Activated CD4-positive, alpha-beta T cell treated with anti-CD3 and anti-CD28 coated beads for 48 hours (primary cell): Measurements from ENCODE around the gene ATP1B2.
"Not testable (repeated sequence)": the region's sequence is repeated elsewhere in the genome, so short reads cannot be mapped to it uniquely, and the experiment has no call there.

Experiments
- DNase-seq: peaks from one replicate; pipeline ENCODE4 v3.0.0-alpha.2; 2020

ATP1B2 gene, protein sequence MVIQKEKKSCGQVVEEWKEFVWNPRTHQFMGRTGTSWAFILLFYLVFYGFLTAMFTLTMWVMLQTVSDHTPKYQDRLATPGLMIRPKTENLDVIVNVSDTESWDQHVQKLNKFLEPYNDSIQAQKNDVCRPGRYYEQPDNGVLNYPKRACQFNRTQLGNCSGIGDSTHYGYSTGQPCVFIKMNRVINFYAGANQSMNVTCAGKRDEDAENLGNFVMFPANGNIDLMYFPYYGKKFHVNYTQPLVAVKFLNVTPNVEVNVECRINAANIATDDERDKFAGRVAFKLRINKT

DNA sequence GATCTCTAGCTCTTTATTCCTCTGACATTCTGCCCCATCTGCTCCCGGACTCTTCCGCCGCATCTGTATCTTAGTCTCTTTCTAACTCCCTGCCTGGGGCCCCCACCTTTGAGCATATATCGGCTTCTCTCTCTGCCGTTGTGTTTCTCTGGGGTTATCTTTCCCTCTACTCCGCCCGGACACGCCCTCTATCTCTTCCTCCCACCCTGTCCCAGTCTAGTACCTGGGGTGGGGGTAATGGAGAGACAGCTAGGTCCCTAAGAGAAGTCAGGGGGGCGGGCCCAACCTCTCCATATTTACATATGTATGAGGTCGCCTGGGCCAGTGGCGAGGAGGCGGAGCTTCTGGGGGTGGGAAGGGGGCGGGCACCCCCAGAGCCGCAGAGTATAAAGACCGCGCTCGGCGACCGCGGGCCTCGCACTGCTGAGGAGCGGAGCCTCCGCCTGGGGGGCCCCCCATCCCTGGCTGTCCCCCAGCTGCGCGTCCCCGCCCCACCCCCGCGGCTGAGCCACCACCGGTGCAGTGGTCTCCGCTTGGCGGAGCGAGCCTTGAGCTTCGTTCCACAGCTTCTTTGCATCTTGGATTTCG lies at the start of gene ATP1B2:
ATP1B2 (plus strand) TSS at position 418 of the 588 bp plus-strand sequence. CDS start 593 bp downstream, outside the sequence.
- peak; percentile 76 for DNase-seq

DNA sequence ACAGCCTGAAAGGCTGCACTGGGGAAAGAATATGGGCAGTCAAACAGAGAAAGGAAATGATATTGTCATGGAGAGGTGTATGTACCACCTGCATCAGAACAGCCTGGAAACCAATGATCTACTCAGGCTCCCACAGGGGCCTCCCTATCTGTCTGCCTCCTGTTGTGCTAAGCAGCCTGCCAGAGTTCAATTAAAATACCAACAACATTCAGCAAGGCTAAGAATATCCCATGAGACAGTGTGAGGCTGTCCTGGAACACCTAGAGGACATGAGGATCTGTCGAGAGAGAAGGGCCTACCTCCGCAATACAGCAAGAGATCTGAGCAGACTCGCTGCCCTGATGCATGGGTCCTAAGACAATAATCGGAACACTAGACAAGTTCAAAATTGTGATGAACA lies 44.4 kb upstream of the ATP1B2 start:
- no peak for DNase-seq

DNA sequence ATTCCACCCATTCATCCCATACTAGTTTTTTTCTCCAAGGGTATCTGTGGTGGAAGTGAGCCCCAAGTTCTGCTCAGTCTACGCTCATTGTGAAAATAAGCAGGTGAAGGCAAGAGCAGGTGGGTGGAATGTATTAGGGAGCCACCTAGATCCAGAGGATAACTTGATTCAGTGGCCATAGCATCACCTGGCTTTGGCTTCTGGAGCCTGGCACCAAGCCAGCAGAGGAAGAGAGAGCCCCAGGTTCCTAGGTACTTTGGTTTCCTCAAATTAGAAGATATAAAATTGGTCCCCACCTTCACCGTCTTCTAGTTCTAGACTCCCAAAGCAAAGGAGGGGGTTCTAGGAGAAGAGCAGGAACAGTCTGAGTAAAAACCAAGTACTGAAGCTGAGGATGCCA lies 40.1 kb upstream of the ATP1B2 start:
- no peak for DNase-seq

DNA sequence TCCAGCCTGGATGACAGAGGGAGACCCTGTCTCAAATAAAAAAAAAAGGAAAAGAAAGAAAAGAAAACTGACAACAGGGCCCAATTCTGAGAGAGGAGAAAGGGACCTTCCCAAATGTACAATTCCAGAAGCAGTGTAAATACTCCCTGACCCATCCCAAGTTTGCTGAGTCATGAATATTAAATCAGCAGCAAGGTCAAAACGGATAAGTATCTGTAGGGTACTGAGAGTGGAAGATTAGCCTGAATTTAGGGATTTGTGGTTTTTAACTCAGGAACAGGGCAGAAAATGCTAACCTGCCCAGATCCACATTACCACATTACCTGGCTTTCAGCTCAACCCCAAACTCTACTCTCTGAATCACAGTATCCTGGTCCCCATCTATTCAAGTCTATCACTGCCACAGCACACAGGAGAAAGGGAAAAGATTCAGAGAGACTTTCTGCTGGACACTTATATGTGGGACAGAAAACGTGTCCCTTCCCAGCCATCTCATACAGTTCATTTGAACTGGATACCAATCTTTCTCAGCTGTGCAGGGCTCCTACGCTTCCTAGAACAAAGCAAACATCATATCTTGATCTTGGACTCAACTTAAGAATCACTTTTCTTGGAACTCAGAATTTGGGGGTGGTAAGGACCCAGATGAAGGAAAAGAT lies 39.0 kb upstream of the ATP1B2 start:
- DNase-seq: no peak

DNA sequence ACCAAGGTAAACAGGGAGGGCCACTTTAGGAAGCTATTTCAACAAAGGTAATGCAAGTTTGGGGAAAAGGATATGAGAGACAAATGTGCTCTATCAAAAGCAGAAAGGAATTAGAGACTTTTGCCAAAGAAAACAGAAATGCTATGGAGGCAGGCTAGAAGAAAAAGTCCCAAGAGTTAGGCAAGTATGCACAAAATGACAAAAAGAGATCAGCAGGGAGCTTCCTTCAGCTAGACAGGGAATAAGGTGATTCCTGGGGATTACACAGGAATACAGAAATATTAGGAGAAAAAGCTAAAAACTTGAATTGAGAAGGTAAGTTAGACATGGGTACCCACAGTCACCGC lies 38.5 kb upstream of the ATP1B2 start:
- DNase-seq: no peak

DNA sequence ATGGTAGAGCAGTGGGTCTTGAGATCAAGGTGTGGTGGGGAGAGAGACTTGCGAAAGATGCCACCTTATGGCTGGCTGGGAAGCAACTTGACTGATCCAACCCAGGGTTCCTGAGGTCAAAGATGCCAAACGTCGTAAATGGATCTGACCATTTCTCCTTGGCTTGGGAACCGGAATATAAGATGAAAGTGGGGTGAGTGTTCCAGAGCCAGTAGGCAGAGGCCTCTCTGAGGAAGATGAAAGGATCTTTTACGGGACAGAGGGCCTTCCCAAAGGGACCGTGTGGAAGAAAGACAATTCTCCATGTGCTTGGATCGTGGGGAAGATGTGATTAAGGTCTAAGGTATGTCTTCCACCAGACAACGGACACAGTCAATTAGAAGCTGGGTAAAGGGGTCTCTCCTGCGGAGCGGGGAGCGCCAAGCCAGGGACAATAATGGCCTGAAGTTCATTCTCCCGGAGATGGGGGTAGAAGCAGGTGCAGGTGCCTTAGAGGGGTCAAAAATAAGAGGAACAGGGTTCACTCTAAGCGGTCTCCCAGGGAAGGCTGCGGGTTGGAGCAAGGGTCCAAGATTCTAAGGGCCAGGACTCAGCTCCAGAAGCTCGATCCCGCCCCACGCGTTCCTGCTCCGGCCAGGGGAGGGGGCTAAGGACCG lies 36.8 kb upstream of the ATP1B2 start:
- DNase-seq: no peak

DNA sequence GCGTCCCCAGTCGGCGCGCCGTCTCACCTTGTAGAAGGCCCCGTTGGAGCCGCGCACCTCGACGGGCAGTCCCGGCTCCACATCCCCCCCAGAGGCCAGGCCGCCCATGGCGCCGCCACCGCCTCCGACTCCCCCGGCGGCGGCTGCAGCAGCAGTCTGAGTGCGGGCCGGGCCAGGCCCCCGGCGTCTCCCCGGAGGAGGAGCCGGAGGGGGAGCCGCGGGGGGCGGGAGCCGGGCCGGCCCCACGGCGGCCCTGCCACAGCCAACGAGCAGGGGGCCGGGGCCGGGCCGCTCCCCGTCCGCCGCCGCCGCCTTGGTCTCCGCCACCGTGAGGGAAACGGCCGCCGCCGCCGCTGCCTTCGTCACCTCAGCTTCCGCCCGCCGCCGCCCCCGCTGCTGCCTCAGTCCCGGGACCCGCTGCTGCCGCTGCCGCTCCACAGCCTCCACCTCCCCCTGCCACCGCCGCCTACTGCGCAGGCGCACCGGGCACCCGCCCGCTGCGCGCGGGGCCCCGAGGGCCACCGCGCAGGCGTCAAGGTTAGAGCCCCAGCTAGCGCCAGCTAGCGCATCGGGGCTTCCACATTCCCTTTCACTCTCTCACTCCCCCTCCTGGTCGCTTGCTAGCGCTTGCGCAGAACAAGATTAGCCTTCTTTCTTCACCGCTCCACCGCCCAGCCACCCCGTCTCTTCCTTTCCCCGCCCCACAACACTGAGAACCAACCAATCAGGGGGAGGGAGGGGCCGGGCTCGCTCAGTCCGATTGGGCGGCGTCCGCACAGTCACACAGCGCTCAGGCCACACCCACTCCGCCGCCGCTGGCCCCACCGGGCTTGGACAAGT lies 36.1 kb upstream of the ATP1B2 start, which contains the start of gene FXR2:
FXR2 (minus strand) TSS at position 473 of the 840 bp plus-strand sequence; CDS start at position 108, 365 bp downstream.
- peak; percentile 100 for DNase-seq

DNA sequence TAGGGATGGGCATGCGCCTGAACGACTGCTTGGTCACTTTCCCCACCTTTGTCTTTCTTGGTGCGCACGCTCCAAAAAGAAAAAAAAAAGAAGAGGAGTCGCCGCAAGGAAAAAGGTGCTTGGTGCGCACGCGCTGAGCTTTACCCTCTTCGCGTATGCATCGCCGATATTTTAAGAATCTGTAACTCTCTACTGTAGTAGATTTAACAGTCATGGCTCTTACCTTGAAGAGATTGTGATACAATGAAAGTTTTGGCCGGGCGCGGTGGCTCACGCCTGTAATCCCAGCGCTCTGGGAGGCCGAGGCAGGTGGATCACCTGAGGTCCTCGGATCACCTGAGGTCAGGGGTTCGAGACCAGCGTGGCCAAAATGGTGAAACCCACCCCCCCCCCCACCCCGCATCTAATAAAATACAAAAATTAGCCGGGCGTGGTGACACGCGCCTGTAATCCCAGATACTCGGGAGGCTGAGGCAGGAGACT lies 35.4 kb upstream of the ATP1B2 start:
- no peak for DNase-seq

DNA sequence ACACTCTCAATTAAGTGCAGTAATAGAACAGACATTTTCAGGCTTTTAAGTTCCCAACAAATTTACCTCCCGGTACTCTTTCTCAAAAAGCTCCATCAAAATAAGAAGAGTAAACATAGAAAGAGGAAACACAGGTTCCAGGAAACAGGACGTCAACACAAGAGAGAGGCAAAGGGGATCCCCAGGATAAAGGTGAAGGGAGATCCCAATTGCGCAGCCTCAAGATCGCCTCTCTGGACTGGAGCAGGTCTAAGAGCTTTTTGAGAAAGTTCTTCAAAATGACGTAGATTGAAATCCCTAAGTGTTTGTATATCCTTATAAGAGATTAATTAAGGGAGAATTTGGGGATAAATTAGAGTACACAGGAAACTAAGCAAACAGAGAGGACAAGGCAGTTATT lies 32.1 kb upstream of the ATP1B2 start:
- DNase-seq: no peak

DNA sequence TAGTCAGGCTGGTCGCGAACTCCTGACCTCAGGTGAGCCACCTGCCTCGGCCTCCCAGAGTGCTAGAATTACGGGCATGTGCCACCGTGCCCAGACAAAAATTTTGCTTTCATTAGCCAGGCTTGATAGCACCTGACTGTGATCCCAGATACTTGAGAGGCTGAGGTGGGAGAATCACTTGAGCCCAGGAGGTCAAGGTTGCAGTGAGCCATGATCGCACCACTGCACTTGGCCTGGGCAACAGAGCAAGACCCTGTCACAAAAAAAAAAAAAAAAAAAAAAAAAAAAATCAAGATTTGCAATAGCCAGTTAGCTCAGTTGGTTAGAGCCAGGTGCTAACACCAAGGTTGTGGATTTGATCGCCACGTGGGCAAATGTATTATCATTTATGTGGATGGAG lies 29.9 kb upstream of the ATP1B2 start:
- DNase-seq: no peak

DNA sequence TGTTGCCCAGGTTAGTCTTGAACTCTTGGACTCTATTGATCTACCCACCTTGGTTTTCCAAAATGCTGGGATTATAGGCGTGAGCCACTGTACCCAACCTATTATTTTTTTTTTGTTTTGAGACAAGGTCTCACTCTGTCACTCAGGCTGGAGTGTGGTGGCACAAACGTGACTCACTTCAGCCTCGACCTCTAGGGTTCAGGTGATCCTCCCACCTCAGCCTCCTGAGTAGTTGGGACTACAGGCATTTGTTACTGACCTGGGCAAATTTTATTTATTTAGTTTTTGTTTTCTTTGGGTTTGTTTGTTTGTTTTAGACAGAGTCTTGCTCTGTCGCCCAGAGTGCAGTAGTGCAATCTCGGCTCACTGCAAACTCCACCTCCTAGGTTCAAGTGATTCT lies 27.1 kb upstream of the ATP1B2 start:
- no peak for DNase-seq

DNA sequence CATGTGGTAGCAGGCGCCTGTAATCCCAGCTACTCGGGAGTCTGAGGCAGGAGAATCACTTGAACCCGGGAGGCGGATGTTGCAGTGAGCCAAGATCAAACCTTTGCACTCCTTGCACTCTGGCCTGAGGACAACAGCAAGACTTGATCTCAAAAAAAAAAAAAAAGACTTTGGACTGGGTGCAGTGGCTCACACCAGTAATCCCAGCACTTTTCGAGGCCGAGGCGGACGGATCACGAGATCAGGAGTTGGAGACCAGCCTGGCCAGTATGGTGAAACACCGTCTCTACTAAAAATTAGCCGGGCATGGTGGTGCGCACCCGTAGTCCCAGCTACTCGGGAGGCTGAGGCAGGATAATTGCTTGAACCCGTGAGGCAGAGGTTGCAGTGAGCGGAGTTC lies 25.0 kb upstream of the ATP1B2 start:
- not testable (repeated sequence) for DNase-seq

DNA sequence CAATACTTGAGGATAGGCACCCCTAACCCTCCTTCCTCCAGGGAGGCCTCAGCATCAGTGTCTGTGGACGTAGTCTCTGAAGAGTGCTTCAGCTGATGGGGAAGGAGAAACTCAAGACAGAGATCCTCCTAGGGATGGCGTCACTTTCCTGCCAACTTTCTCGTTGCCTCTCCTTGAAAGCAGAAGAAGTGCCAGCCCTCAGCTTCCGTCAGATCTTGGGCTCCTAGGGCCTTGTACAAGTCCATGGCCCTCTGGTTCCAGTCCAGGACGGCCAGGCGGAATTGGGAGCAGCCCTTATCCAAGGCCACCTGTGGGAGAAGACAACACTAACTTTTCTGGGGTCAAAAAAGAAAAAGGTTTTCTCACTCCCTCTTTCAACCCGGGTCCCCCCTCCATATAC lies 24.4 kb upstream of the ATP1B2 start:
- DNase-seq: no peak

DNA sequence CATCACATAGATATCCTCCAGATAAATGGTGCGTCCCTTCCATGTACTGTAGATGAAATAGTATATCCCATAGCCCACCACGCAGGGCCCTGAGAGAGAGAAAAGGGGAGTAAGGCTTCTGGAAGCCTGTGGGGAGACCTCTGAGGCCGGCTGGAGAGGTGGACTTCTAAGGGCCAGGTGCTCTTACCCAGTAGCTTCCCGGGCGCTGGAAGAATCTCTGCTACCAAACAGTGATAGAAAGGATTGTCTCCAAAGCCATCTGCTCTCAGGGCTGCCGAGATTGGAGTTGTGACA lies 23.8 kb upstream of the ATP1B2 start:
- DNase-seq: no peak

DNA sequence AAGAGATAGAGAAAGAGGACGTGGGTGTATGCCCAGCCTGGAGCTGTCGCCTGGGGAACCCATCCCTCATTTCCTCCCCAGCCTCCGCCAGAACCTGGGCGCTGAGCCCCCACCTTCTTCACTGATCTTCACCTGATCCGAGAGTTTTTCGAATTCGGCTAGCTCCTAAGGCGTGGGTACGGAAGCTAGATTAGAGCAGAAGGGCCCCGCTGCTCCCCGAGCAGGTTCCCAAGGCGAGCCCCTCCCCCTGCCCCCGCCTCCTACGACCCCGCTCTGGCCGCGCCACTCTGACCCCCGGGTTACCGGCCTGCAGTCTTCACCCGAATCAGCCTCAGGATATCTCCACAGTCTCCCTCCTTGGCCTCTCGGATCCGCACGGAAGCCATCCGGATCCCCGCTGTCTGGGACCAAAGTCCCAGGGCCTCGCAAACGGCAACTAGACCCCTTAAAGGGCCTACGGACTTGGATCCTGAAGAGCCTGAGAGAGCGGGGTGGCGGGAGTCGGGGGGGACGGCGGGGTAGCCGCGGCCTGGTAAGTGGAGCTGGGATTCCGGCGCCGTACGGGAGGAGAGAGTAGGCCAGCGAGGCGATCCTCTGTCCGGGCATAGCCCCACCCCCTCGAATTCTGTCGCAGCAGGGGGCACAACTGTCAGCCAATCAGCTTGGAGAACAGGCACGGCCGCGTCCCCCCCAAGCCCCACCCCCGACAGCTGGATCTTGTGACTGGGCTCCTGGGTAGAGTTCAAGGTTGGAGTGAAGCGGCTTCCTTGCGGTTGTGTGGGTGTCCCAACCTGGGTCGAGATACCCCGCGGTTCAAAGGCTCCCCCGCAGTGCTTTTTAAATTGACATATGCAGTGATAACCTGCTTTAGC lies 23.2 kb upstream of the ATP1B2 start, which contains the start of gene SAT2:
SAT2 (minus strand) TSS at position 572 of the 872 bp plus-strand sequence; CDS start at position 386, 186 bp downstream.
- DNase-seq: peak; percentile 87

DNA sequence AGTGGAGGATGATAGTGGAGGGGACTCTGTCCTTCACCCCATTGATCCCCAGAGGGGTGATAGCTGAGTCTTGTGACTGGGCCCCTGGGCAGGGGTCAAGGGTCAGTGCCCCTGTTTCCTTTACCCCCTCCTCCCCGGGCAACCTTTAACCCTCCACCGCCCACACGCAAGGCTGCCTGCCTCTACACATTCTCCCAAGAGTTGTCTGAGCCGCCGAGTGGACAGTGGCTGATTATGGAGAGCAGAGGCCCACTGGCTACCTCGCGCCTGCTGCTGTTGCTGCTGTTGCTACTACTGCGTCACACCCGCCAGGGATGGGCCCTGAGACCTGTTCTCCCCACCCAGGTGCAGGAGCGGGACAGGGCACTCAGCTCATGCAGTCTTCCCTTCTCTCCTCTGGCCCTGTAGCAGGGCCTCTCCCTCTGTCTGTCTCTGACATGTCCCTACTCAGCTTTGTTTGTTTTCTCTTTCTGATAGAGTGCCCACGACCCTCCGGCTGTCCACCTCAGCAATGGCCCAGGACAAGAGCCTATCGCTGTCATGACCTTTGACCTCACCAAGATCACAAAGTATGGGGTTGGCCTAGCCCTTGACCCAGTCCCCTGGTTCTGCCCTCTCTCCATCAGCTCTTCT lies 20.7 kb upstream of the ATP1B2 start, which contains the start of gene SHBG:
SHBG (plus strand) TSS at position 197 of the 633 bp plus-strand sequence; CDS start at position 235, 38 bp downstream.
- no peak for DNase-seq

DNA sequence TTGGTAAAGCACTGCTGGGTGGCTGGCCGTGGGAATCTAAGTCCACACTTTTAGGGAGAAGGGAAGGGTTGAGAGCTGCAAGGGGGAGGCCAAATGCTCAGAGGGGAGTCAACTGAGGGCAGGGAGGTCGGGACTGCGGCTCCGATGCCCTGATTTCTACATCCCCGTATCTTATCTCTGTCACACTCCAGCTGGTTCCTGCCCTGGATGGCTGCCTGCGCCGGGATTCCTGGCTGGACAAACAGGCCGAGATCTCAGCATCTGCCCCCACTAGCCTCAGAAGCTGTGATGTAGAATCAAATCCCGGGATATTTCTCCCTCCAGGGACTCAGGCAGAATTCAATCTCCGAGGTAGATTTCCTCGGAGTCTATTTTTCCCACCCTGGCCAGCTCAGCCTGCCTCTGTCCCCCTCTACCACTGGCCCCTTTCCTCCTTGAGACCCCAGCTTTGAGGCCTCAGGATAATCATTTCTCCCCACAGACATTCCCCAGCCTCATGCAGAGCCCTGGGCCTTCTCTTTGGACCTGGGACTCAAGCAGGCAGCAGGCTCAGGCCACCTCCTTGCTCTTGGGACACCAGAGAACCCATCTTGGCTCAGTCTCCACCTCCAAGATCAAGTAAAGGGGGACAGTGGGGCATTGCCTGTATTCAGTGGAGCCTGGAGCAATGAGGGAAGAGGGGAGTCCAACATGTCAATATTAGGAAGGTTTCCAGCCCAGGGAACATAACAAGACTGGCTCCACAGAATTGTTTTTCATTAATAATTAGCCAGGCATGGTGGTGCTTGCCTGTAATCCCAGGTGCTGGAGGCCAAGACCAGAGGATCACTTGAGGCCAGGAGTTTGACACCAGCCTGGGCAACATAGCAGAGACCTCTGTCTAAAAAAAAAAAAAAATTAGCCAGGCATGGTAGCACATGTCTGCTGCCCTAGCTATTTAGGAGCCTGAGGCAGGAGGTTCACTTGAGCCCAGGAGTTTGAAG lies 19.0 kb upstream of the ATP1B2 start:
- no peak for DNase-seq

DNA sequence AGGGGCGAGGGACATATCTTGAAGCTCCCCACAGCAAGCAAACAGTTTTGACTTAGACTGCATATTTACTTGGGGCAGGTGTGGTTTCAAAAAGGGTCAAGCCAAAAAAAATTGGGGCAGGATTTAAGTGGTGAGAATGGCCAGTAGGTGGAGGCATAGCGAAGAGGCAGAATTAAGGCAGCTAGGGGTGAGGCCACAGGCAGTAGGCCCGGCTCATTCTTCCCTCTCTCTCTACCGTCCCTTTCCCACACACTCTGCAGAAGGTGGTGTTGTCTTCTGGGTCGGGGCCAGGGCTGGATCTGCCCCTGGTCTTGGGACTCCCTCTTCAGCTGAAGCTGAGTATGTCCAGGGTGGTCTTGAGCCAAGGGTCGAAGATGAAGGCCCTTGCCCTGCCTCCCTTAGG lies 18.2 kb upstream of the ATP1B2 start:
- peak; percentile 40 for DNase-seq

DNA sequence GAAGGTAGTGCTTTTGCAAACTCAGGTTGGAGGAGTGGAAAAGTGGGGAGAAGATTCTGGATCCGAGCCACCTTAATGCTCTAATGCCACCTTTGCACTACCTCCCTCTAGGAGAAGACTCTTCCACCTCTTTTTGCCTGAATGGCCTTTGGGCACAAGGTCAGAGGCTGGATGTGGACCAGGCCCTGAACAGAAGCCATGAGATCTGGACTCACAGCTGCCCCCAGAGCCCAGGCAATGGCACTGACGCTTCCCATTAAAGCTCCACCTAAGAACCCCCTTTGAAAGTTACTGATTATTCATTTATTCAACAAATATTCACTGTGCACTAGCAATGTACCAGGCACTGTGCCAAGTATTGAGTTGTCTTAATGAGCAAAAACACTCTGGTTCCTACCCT lies 17.6 kb upstream of the ATP1B2 start:
- DNase-seq: no peak

DNA sequence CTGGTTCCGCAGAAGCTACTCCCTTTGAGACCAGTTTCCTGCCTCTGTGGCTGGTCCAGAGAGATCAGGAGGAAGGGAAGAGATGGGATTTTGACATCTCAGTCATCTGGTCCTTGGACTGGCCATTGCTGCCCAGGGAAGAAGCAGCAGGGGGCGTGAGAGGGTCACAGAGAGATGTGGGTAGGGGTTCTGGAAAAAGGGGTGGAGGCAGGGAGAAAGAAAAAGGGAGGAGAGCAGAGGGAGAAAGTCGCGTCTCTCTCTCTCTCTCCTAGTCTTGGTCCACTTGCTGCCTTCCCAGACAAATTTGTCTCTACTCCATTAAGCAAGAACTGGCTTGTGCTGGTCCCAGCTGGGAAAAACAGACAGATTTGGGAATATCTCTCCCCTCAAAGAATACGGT lies 16.3 kb upstream of the ATP1B2 start:
- peak; percentile 36 for DNase-seq
